Osteoblast (primary cell): ENCODE data around the gene RNF144A. TPM values are rescaled to one million over a fixed set of nuclear protein-coding genes. Genes with fewer than 3 reads are reported as not detected.
A peak's percentile ranks its signal among the peaks of the same experiment; 100 is the strongest.

ENCODE experiments used
- DNase-seq: peaks from one replicate; pipeline ENCODE4 v3.0.0; 2011; ENCODE audit warnings: low spot score, mixed read lengths; ENCODE audit not compliant: insufficient read length; ENCODE audit errors: missing footprints
- H2AFZ ChIP-seq: 2 replicates; pipeline ENCODE4 v1.6.0; 2011; ENCODE audit warnings: mild to moderate bottlenecking, low read length
- H3K27ac ChIP-seq: 2 replicates; pipeline ENCODE4 v1.5.1; 2011; ENCODE audit warnings: mild to moderate bottlenecking, low read depth, low read length, moderate library complexity
- H3K27me3 ChIP-seq: 2 replicates; pipeline ENCODE4 v1.6.0; 2012; ENCODE audit warnings: mild to moderate bottlenecking, control low read depth, inconsistent platforms, low read length, moderate library complexity; ENCODE audit not compliant: insufficient read depth
- H3K36me3 ChIP-seq: 2 replicates; pipeline ENCODE4 v1.5.1; 2011; ENCODE audit warnings: mild to moderate bottlenecking, low read length, control low read depth, moderate library complexity; ENCODE audit not compliant: insufficient read depth
- H3K4me1 ChIP-seq: 2 replicates; pipeline ENCODE4 v1.5.1; 2011; ENCODE audit warnings: mild to moderate bottlenecking, low read length, control low read depth, moderate library complexity; ENCODE audit not compliant: insufficient read depth
- H3K4me2 ChIP-seq: 2 replicates; pipeline ENCODE4 v1.6.0; 2011; ENCODE audit warnings: mild to moderate bottlenecking, low read length; ENCODE audit not compliant: insufficient read depth
- H3K4me3 ChIP-seq: fragments of 200-600 bp; sonication (generic); 3 replicates; pipeline ENCODE4 v1.5.1; 2012; ENCODE audit warnings: mild to moderate bottlenecking, low read length, inconsistent platforms; ENCODE audit not compliant: insufficient read depth
- H3K79me2 ChIP-seq: 2 replicates; pipeline ENCODE4 v1.6.0; 2012; ENCODE audit warnings: mild to moderate bottlenecking, low read length, control low read depth, inconsistent platforms; ENCODE audit not compliant: insufficient read depth
- H3K9me3 ChIP-seq: 2 replicates; pipeline ENCODE4 v1.5.1; 2011; ENCODE audit warnings: low read depth, low read length, control low read depth
- H4K20me1 ChIP-seq: 2 replicates; pipeline ENCODE4 v1.6.0; 2012; ENCODE audit warnings: mild to moderate bottlenecking, low read length, control low read depth; ENCODE audit not compliant: insufficient read depth
- total RNA-seq: library from RNA; depleted of rRNA; stranded (reverse); fragments of >200 nt; gene quantifications from 2 replicates; pipeline ENCODE4 v1.2.3, GENCODE V29; 2012
- TF ChIP-seq, protein P1 (sequence below): IDR thresholded peaks from 2 replicates; pipeline ENCODE4 v1.5.1; 2011; ENCODE audit warnings: mild to moderate bottlenecking, low read depth, low read length, moderate library complexity; ENCODE audit errors: extremely low read depth

RNF144A gene
- total RNA-seq, 1 donor, result 15.9 TPM

DNA sequence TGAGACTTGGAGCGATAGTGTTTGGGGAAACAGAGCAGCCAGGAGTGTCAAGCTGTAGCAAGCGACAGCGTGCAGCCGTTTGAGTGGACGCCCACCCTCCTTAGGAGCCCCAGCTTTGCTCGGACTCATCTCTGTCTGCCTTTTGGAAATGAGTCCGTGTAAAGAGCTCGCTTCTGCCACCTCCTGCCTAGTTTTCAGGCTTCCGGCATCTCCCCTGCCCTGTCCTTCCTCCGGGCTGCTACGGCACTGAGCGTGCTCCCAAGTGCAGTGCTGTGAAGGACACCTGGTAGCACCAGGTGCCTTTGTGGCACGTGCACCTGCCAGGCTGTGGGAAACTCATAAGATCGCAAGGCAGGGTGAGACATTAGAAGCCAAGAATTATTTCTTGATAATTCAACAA, 117.1 kb downstream of the RNF144A start:
- no peak overlapping the region for H3K4me3 ChIP-seq
- H2AFZ ChIP-seq, result no peak overlapping the region
- no peaks in the 10 kb centered on the region for H4K20me1 ChIP-seq
- TF ChIP-seq, protein P1, sequence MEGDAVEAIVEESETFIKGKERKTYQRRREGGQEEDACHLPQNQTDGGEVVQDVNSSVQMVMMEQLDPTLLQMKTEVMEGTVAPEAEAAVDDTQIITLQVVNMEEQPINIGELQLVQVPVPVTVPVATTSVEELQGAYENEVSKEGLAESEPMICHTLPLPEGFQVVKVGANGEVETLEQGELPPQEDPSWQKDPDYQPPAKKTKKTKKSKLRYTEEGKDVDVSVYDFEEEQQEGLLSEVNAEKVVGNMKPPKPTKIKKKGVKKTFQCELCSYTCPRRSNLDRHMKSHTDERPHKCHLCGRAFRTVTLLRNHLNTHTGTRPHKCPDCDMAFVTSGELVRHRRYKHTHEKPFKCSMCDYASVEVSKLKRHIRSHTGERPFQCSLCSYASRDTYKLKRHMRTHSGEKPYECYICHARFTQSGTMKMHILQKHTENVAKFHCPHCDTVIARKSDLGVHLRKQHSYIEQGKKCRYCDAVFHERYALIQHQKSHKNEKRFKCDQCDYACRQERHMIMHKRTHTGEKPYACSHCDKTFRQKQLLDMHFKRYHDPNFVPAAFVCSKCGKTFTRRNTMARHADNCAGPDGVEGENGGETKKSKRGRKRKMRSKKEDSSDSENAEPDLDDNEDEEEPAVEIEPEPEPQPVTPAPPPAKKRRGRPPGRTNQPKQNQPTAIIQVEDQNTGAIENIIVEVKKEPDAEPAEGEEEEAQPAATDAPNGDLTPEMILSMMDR, result no peak
- no peak for DNase-seq
- no peak overlapping the region for H3K4me2 ChIP-seq
- H3K27me3 ChIP-seq, result no peaks in the 10 kb centered on the region
- H3K79me2 ChIP-seq, result no peaks in the 10 kb centered on the region
- H3K9me3 ChIP-seq, result no peaks in the 10 kb centered on the region
- H3K36me3 ChIP-seq, result no peaks in the 10 kb centered on the region
- no peaks in the 10 kb centered on the region for H3K4me1 ChIP-seq
- H3K27ac ChIP-seq, result no peak overlapping the region

DNA sequence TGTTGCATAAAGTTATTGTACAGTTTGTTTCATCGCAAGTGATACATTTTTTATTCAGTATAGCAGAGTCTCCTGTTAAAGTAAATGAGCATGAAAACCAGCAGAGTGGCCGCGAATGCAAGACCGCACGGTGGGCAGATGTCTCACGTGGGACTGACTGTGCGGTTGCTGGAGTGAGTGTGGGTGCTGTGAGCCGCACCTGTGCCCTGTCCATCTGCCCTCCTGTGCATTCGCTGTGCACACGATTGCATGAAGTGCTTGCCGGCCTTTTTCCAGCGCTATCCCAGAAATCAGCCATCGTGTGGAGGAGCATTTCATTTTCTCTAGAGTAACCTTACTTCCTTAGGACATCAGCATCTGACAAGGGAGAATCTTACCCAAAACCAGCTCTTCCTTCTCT, 118.7 kb downstream of the RNF144A start:
- Histone ChIP-seq H3K27ac (no peak overlapping the region), H3K4me3 (no peak overlapping the region), H2AFZ (no peak overlapping the region), H3K4me2 (no peak overlapping the region), H3K4me1 (no peaks in the 10 kb centered on the region), H3K27me3 (no peaks in the 10 kb centered on the region), H3K79me2 (no peaks in the 10 kb centered on the region), H3K9me3 (no peaks in the 10 kb centered on the region), H3K36me3 (no peaks in the 10 kb centered on the region), H4K20me1 (no peaks in the 10 kb centered on the region)
- no peak for DNase-seq
- TF ChIP-seq, protein P1, result no peak

DNA sequence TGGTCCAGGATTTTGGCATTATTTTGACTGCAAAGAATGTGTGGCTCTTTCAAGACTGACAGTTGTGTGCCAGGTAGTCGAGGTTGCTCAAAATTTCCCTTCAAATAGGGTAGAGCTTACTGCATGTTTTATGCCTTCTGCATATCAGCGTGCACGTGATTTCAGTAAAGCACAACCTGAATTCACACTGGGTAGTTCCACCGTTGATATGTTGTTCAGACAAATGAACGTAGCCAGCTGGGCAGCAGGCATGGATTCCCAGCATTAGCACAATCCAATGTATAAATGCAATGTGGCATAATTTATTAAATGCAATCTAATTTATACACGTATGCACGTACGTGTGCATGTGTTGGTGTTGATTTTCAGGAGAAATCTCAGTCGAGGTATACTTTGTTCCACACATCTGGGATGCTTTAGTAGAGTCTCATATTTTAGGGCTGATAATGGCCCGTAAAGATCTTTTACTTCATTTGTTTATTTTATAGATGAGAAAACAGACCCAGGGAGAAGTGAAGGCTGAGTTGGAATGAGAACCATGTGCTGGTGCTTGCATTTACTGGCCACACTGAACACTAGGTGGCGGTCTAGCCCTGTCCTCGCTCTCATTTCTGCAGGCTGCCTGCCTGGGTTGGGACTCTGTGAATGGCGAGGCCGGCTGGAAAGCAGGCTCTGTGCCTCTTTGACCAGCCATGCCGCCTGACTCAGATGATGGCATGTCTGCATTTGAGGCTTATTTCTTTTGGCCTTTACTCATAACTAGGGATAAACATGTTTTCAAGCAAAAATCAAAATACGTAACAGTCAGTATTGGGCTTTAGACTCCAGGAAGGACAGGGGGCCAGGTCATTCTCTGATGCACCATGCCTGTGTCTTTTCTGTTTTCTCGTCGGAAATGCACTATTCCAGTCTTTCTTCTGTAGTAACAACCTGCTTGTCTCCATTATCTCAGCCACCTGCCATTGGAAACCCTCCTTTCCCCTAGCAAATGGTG, 120.4 kb downstream of the RNF144A start:
- Histone ChIP-seq H2AFZ (no peak overlapping the region), H3K4me2 (no peak overlapping the region), H3K9me3 (no peaks in the 10 kb centered on the region), H3K79me2 (no peaks in the 10 kb centered on the region), H3K4me1 (no peaks in the 10 kb centered on the region), H3K27ac (no peak overlapping the region), H3K27me3 (no peaks in the 10 kb centered on the region), H3K4me3 (no peak overlapping the region), H3K36me3 (no peaks in the 10 kb centered on the region), H4K20me1 (no peaks in the 10 kb centered on the region)
- peak; percentile 88 for DNase-seq
- TF ChIP-seq, protein P1, result peak; percentile 66

DNA sequence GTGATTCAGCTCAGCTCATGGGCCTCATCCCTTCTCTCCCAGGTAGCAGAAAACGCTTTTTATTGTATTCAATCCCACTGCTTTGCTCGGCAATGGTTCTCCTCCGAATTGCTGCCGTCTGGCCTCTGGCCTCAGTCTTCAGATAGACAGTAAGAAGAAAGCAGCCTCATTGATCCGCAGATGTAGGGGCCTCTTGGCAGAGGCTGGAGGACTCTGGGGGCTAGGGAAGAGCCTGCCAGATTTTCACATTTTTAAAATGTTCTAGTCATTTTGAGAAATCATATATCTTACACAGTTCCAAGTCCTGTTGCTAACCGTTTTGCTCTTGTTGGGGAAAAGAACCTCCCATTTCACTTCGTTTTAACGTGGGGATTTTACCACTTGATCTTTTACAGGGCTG, 123.3 kb downstream of the RNF144A start:
- no peak for DNase-seq
- no peaks in the 10 kb centered on the region for H3K27me3 ChIP-seq
- H3K4me1 ChIP-seq, result no peaks in the 10 kb centered on the region
- H4K20me1 ChIP-seq, result no peaks in the 10 kb centered on the region
- no peak overlapping the region for H3K27ac ChIP-seq
- H3K4me2 ChIP-seq, result no peak overlapping the region
- no peaks in the 10 kb centered on the region for H3K36me3 ChIP-seq
- H3K79me2 ChIP-seq, result no peaks in the 10 kb centered on the region
- no peak overlapping the region for H2AFZ ChIP-seq
- no peak overlapping the region for H3K4me3 ChIP-seq
- H3K9me3 ChIP-seq, result no peaks in the 10 kb centered on the region
- TF ChIP-seq, protein P1, result no peak
